ENCODE measurements around the gene PIP4K2B. TPM values are rescaled to one million over a fixed set of nuclear protein-coding genes. Genes with fewer than 3 reads are reported as not detected.

The PIP4K2B gene
- total RNA-seq, 1 experiment from 2014 or later, result 47.4 TPM

DNA sequence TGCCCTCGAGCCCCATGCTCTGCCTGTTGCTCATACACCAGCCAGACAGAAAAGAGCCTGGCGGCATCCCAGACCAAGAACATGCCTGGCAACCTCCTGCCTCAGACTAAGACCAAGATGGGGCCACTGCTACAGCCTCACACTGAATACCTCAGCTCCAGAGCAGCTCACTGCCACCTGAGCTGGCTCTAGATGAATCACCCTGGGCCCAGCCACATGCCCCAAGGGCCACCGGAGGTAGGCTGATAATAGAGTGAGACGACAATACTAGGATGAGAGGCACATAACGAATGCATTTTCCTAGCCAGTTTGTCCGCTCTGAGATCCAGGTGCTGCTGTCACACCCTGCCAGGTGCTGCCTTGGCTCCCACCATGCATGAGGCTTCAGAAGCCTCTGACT lies 13.0 kb downstream of the PIP4K2B start:
- Histone ChIP-seq H3K36me3 (ENCODE audit: low read depth) (peaks cover 12% of the 10 kb centered on the region), H3K4me3 (no peak overlapping the region), H3K4me1 (replicated peaks; ENCODE audit: insufficient read depth) (peaks cover 20% of the 10 kb centered on the region), H3K4me2 (peak overlapping the region; percentile 15), H2AFZ (no peak overlapping the region), H3F3A (ENCODE audit: insufficient read depth, low read depth) (peaks cover 25% of the 10 kb centered on the region), H3K27me3 (ENCODE audit: insufficient read depth, low read depth) (no peaks in the 10 kb centered on the region), H3K9me3 (ENCODE audit: insufficient read depth, low read depth) (no peaks in the 10 kb centered on the region), H3K79me2 (ENCODE audit: low read depth) (peaks cover 24% of the 10 kb centered on the region), H4K20me1 (ENCODE audit: insufficient read depth) (peaks cover 5% of the 10 kb centered on the region; the same call in 1 of the 2 replicates), H3K9me2 (ENCODE audit: insufficient read depth) (no peaks in the 10 kb centered on the region), H3K27ac (peak overlapping the region; percentile 28)
- ChIA-PET POLR2A (ENCODE audit: unreplicated experiment) (interaction anchor here (0.5 to 0.7 kb wide), 6 partner anchors 14 to 1497 kb away, joined by 3 to 7 read pairs (median 3); partner anchors contain the start of gene FBXO47), CTCF (no interaction called here)
- TF ChIP-seq, protein P1, sequence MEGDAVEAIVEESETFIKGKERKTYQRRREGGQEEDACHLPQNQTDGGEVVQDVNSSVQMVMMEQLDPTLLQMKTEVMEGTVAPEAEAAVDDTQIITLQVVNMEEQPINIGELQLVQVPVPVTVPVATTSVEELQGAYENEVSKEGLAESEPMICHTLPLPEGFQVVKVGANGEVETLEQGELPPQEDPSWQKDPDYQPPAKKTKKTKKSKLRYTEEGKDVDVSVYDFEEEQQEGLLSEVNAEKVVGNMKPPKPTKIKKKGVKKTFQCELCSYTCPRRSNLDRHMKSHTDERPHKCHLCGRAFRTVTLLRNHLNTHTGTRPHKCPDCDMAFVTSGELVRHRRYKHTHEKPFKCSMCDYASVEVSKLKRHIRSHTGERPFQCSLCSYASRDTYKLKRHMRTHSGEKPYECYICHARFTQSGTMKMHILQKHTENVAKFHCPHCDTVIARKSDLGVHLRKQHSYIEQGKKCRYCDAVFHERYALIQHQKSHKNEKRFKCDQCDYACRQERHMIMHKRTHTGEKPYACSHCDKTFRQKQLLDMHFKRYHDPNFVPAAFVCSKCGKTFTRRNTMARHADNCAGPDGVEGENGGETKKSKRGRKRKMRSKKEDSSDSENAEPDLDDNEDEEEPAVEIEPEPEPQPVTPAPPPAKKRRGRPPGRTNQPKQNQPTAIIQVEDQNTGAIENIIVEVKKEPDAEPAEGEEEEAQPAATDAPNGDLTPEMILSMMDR (conservative IDR thresholded peaks at IDR 0.05), result no peak
- TF ChIP-seq EZH2 (IDR thresholded peaks at IDR 0.05; ENCODE audit: low read depth), result no peak
- DNase-seq, result peak; percentile 84 to 95
- no TSS peak for BruUV-seq (replicated peaks)
- intact Hi-C loops (cut with micrococcal nuclease; ENCODE audit: unreplicated experiment), result no loop called here

DNA sequence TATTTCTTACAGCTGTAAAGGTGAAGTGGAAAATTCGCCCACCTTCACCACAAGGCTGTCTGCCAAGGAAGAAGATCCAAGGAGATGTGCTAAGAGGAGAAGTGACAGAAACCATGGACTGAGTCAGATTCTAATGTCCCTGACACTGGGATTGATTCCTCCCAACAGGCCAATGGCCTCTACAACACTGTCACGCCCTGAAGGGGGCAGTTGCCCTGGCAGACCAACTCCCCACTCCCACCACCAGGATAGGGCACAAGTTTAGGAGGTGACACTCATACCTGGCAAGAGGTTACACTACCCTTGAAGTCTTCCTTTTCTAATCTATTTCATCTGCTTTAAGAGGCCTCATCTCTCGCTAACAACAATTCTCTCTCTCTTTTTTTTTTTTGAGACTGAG lies 16.1 kb downstream of the PIP4K2B start:
- no peak overlapping the region for H3K4me3 ChIP-seq
- intact Hi-C loops (cut with micrococcal nuclease; ENCODE audit: unreplicated experiment), result no loop called here
- no peak overlapping the region for H2AFZ ChIP-seq
- ChIA-PET CTCF (no interaction called here), POLR2A (ENCODE audit: unreplicated experiment) (no interaction called here)
- no TSS peak for BruUV-seq (replicated peaks)
- H3K9me2 ChIP-seq (ENCODE audit: insufficient read depth), result no peaks in the 10 kb centered on the region
- no peaks in the 10 kb centered on the region for H3K27me3 ChIP-seq (ENCODE audit: insufficient read depth, low read depth)
- H3K9me3 ChIP-seq (ENCODE audit: insufficient read depth, low read depth), result no peaks in the 10 kb centered on the region
- no peak for DNase-seq
- 0 out of 2 replicates have a peak, but pooled peaks cover 10% of the 10 kb centered on the region for H3K79me2 ChIP-seq (ENCODE audit: low read depth)
- H3K4me2 ChIP-seq, result no peak overlapping the region
- no peak overlapping the region for H3K27ac ChIP-seq
- peaks cover 22% of the 10 kb centered on the region for H3F3A ChIP-seq (ENCODE audit: insufficient read depth, low read depth)
- TF ChIP-seq EZH2 (IDR thresholded peaks at IDR 0.05; ENCODE audit: low read depth), result no peak
- TF ChIP-seq, protein P1 (conservative IDR thresholded peaks at IDR 0.05), result no peak
- peaks cover 16% of the 10 kb centered on the region for H3K36me3 ChIP-seq (ENCODE audit: low read depth)
- H3K4me1 ChIP-seq (replicated peaks; ENCODE audit: insufficient read depth), result peaks cover 20% of the 10 kb centered on the region
- H4K20me1 ChIP-seq (ENCODE audit: insufficient read depth), result no peaks in the 10 kb centered on the region; the same call in 1 of the 2 replicates

DNA sequence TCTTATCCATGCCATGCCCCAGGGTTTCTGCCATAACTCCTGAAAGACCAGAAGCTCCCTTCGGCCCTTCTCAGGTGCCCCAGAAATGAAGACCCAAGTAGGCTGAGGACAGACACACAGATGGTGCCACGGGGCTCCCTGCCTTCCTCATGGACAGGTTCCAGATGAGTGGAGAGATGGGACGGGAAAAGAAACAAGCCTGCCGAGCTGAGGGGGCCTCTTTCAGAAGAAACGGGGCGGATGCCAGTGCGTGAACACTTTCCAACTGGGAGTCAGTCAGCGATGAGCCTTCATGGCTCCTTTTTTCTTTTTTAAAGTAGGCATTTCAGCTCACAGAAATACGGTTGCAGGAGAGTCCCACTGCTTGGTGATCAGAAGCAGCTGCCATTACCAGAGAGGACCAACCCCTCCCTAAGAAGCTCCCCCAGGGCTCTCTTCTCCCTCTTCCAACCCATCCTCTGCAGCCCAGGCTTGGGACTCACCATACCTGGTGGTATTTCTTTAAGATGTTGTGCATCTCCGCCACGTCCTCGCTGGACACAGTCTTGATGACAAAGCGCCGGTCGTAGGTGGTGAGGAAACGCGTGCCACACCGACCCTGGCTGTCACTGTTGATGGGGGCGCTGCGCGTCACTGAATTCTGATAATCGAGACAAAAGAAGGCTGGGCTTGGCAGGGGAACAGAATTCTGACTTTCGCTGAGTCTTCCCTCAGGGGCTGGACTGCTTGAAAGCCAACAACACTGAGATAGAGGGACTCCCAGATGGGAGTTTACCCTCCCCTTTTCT lies 19.2 kb downstream of the PIP4K2B start:
- BruUV-seq (replicated peaks), result no TSS peak

More for the DNA sequence above, 19.2 kb downstream of the PIP4K2B start:
- no peaks in the 10 kb centered on the region for H3K27me3 ChIP-seq (ENCODE audit: insufficient read depth, low read depth)
- no peaks in the 10 kb centered on the region for H3K4me1 ChIP-seq (replicated peaks; ENCODE audit: insufficient read depth)
- H4K20me1 ChIP-seq (ENCODE audit: insufficient read depth), result no peaks in the 10 kb centered on the region
- peaks cover 16% of the 10 kb centered on the region for H3K36me3 ChIP-seq (ENCODE audit: low read depth)
- intact Hi-C loops (cut with micrococcal nuclease; ENCODE audit: unreplicated experiment), result no loop called here
- no peak for TF ChIP-seq EZH2 (IDR thresholded peaks at IDR 0.05; ENCODE audit: low read depth)
- TF ChIP-seq, protein P1 (conservative IDR thresholded peaks at IDR 0.05), result no peak
- H3F3A ChIP-seq (ENCODE audit: insufficient read depth, low read depth), result no peaks in the 10 kb centered on the region
- ChIA-PET CTCF (no interaction called here), POLR2A (ENCODE audit: unreplicated experiment) (no interaction called here)
- H3K4me2 ChIP-seq, result no peak overlapping the region
- H3K9me2 ChIP-seq (ENCODE audit: insufficient read depth), result no peaks in the 10 kb centered on the region
- DNase-seq, result no peak
- H3K4me3 ChIP-seq, result no peak overlapping the region
- H3K27ac ChIP-seq, result no peak overlapping the region
- H3K9me3 ChIP-seq (ENCODE audit: insufficient read depth, low read depth), result no peaks in the 10 kb centered on the region
- no peaks in the 10 kb centered on the region for H3K79me2 ChIP-seq (ENCODE audit: low read depth)
- H2AFZ ChIP-seq, result no peak overlapping the region
